HUES6 (cell line): Measurements from ENCODE around the gene RALB.
"Not testable (repeated sequence)": the region's sequence is repeated elsewhere in the genome, so short reads cannot be mapped to it uniquely, and the experiment has no call there.

Experiments
- H3K27ac ChIP-seq: 2 replicates; pipeline ENCODE4 v1.7.0; 2013; ENCODE audit warnings: low read depth, mild to moderate bottlenecking, low read length, inconsistent platforms
- H3K27me3 ChIP-seq: 2 replicates; pipeline ENCODE4 v1.6.1; 2013; ENCODE audit warnings: low read length; ENCODE audit not compliant: control insufficient read depth, insufficient read depth
- H3K36me3 ChIP-seq: 2 replicates; pipeline ENCODE4 v1.6.1; 2013; ENCODE audit warnings: low read length; ENCODE audit not compliant: control insufficient read depth, insufficient read depth
- H3K4me1 ChIP-seq: 2 replicates; pipeline ENCODE4 v1.6.1; 2013; ENCODE audit warnings: low read length; ENCODE audit not compliant: control insufficient read depth, insufficient read depth
- H3K4me3 ChIP-seq: 2 replicates; pipeline ENCODE4 v1.5.1; 2013; ENCODE audit warnings: low read depth, low read length
- H3K9ac ChIP-seq: one replicate; pipeline ENCODE4 v1.6.1; 2013; ENCODE audit warnings: mild to moderate bottlenecking, low read length
- H3K9me3 ChIP-seq: 2 replicates; pipeline ENCODE4 v1.6.1; 2013; ENCODE audit warnings: low read depth, low read length; ENCODE audit not compliant: control insufficient read depth, insufficient read depth

The RALB gene

DNA sequence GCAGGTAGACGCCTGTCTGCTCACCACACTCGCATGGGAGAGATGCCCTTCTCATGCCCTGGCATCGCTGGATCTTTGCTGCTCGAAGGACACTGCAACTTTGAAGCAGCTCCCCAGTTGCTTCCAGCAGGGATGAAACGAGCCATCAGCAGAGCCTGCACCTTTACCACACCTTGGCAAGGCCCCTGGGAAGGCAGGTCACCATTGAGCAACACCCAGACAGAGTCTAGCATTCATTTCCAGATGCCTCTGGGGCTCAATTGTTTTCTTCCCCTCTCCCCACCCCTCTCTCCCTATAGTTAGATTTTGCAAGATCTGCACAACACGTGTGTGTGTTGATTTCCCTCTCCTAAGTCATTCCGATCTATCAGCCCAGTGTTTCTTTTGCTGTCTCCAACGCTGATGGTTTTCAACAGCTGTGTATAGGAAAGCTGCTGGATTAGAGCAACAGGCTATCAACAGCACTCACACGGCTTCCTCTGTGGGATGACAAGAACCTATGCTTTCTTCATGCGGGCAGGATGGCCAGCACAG, 67.7 kb downstream of the RALB start:
- H3K4me1 ChIP-seq = no peaks in the 10 kb centered on the region
- H3K36me3 ChIP-seq = no peaks in the 10 kb centered on the region
- H3K4me3 ChIP-seq = no peak overlapping the region
- no peak overlapping the region for H3K9ac ChIP-seq
- no peak overlapping the region for H3K27ac ChIP-seq
- no peaks in the 10 kb centered on the region for H3K9me3 ChIP-seq
- peaks cover 10% of the 10 kb centered on the region for H3K27me3 ChIP-seq

DNA sequence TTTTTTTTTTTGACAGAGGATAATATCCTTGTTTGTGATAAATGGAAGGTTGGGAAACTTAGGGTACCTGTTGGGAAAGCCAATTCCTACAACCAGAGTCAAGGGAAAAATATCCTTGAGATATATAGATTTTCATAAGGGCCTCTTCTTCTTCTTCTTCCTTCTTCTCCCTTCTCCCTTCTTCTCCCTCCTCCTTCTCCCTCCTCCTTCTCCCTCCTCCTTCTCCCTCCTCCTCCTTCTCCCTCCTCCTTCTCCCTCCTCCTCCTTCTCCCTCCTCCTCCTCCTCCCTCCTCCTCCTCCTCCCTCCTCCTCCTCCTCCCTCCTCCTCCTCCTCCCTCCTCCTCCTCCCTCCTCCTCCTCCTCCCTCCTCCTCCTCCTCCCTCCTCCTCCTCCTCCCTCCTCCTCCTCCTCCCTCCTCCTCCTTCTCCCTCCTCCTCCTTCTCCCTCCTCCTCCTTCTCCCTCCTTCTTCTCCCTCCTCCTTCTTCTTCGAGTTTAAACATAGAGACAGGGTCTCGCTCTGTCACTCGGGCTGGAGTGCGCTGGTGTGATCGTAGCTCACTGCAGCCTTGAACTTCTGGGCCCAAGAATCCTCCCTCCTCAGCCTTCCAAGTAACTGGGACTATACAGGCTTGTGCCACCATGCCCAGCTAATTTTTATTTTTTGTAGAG, 68.4 kb downstream of the RALB start:
- H3K4me3 ChIP-seq, H3K36me3 ChIP-seq, H3K4me1 ChIP-seq, H3K27me3 ChIP-seq, H3K27ac ChIP-seq, H3K9me3 ChIP-seq, H3K9ac ChIP-seq: not testable (repeated sequence)

DNA sequence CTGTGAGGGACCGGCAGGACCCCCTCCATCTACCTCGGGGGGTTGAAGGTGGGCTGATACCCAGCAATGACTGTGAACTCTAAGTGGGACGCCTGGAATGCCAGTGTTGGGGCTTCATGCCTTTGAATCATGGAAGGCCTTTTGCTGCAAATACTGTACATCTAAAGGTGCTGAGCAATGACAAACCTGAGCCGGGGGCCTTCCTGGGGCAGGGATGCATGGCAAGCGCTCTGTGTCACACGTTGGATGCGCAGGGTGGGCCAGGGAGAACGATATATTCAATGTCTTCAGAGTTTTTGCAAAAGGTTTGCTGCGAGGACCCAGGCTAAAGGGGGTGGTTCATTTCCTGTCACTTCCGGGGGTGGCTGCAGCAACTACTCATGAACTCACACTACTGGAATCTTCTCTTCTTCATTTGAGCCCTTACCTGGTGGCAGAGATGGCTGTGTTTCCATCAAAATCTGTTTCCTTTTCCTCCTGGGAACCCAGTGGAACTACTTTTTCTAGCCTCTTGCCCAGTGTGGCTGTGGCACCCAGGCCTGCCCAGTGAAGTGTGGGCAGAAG, 69.2 kb downstream of the RALB start:
- Histone ChIP-seq H3K36me3 (no peaks in the 10 kb centered on the region), H3K9ac (no peak overlapping the region), H3K27me3 (peaks cover 5% of the 10 kb centered on the region; the same call in 1 of the 2 replicates), H3K9me3 (no peaks in the 10 kb centered on the region), H3K27ac (no peak overlapping the region), H3K4me3 (no peak overlapping the region), H3K4me1 (no peaks in the 10 kb centered on the region)

DNA sequence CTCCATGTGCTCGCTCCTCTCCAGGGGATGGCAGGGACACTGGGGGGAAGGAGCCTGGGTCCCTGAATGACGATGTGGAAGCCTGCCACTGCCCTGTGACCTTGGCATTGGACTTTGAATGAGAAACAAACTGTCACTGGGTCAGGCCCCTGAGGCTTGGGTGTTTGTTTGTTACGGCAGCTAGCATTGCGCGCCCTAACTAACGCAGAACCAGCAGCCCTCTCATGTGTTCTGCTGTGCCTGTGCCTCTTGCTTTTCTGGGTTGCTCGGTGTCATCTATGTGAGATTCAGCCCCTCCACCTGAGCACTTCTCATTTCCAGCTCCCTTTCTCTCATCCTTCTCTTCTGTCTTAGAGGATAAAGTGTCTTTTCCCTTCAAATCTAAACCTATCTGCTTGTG, 69.7 kb downstream of the RALB start:
- H3K36me3 ChIP-seq = no peaks in the 10 kb centered on the region
- no peak overlapping the region for H3K27ac ChIP-seq
- no peak overlapping the region for H3K9ac ChIP-seq
- H3K9me3 ChIP-seq = no peaks in the 10 kb centered on the region
- peaks cover 6% of the 10 kb centered on the region; the same call in 1 of the 2 replicates for H3K27me3 ChIP-seq
- H3K4me3 ChIP-seq = no peak overlapping the region
- no peaks in the 10 kb centered on the region for H3K4me1 ChIP-seq

DNA sequence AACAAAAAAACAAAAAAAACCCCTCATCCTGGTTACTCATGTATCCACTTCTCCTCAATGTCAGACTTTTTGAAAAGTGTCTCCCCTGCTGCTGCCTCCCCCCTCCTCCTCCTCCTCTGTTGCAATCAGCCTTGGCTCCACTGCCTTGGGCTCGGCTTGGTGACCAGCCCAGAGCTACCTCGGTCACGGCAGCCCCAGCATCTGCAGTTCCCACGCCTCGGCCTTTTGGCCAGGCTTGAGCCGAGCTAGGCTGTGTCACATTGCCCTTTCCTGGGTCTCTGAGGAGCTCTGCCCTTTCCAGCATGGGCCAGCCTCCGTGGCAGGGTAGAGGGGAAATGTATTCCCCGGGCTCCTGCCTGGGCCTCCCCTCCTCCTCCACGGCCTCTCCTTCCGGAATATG, 70.6 kb downstream of the RALB start:
- Histone ChIP-seq H3K27me3 (peaks cover 10% of the 10 kb centered on the region), H3K4me1 (no peaks in the 10 kb centered on the region), H3K27ac (no peak overlapping the region), H3K4me3 (no peak overlapping the region), H3K36me3 (no peaks in the 10 kb centered on the region), H3K9me3 (no peaks in the 10 kb centered on the region), H3K9ac (no peak overlapping the region)

DNA sequence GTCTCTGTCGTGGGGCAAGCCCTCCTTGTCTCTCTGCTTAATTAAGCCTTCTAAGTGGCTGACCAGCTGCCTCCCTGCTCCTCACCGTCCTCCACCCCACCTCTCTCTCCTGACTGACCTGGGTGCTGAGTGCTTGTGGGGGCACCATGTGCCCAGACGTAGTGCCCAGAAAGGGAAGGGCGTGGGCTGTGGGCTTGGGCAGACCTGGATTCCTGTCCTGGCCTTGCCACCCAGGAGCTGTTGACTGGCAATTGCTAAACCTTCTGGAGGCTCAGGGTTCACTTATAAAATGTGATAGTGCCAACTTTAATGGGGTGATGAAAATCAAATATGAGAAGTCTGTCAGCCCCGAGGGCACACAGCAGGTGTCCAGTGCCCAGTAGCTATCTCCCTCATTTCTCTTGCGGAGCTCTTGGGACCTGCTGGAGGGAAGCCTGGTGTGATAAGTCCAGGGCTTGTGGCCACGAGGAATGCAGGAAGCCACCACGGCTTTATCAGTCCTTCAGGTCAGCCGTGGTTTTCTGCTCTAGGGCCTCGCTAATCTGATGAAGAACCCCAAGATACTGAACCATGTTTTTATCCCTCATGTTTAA, 71.3 kb downstream of the RALB start:
- Histone ChIP-seq H3K4me1 (no peaks in the 10 kb centered on the region), H3K9ac (no peak overlapping the region), H3K36me3 (no peaks in the 10 kb centered on the region), H3K9me3 (no peaks in the 10 kb centered on the region), H3K27me3 (peaks cover 16% of the 10 kb centered on the region), H3K27ac (no peak overlapping the region), H3K4me3 (no peak overlapping the region)

DNA sequence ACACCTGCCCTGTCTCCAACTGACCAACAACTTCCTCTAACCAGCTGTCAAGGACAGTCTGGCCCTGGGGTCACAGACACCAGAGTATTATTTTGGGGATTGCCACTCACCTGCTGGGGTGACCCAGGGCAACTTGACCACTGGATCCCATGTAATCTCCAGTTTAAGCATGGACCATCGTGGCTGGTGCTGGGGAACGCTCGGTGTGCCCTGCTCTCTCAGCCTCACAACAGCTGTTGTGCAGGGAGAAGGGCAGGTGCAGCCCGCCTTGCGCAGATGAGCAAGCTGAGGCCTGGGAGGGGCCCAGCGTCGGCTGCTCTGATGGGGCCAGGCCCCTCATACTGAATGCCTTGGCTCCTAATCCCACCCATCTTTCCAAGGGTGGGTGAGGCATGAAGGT, 72.3 kb downstream of the RALB start:
- H3K9ac ChIP-seq = no peak overlapping the region
- peaks cover 19% of the 10 kb centered on the region for H3K27me3 ChIP-seq
- no peak overlapping the region for H3K4me3 ChIP-seq
- no peak overlapping the region for H3K27ac ChIP-seq
- H3K9me3 ChIP-seq = no peaks in the 10 kb centered on the region
- no peaks in the 10 kb centered on the region for H3K4me1 ChIP-seq
- no peaks in the 10 kb centered on the region for H3K36me3 ChIP-seq

DNA sequence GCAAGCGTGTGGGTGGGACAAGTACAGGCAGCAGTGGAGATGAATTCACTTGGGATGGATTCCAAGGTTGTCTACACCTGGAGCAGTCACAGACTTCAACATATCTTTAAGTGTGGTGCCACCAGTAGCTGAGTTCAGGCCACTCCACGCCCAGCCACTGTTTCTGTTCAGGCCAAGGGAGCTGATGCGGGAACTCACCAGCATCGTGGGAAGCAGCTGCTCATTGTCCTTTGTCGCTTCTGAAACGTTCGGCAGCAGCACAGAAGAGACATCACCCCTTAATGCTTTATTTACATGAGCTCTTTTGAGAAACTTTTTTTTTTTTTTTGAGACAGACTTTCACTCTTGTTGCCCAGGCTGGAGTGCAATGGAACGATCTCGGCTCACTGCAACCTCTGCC, 73.4 kb downstream of the RALB start:
- peaks cover 22% of the 10 kb centered on the region for H3K27me3 ChIP-seq
- no peaks in the 10 kb centered on the region for H3K4me1 ChIP-seq
- H3K27ac ChIP-seq = no peak overlapping the region
- H3K36me3 ChIP-seq = no peaks in the 10 kb centered on the region
- H3K9ac ChIP-seq = no peak overlapping the region
- no peaks in the 10 kb centered on the region for H3K9me3 ChIP-seq
- no peak overlapping the region for H3K4me3 ChIP-seq

DNA sequence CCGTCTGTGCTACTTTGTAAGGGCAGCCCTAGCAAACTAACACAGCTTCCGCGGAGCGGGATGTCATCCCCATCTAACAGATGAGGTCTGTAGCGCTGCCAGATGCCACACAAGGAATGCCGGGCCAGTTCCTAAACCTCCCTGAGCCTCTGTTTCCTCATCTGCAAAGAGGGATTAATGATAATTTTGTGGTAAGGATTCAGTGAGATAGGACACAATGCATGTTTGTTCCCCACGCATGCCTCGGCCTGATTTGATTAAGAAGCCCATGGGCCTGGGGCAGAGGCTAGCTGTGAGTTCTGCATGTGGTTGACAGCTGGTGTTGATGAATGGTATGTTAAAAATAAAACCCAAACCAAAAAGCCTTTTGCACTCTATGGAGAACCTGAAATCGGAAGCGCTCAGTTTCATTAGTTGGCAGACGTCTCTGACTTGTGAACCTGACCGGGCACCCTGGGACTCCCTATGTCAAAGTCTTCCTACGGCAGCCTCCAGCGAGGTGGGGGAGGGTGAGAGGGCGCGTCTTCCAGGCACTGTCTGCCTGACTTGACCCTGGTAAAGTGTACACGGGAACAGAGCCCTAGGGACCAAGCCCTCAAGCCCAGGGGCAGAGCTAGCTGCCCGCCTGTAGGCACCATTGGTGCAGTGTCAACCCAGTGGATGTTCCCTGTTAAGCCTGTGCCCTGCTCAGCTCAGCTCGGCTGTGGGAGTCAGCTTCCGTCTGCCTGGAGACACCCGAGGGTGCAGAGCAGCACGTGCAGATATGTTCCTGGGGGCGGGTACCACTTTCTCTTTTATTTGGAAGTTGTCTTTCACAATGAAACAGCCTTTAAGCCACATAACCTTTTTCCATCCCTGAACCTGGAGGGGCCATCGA, 78.5 kb downstream of the RALB start:
- H3K9ac ChIP-seq = no peak overlapping the region
- H3K4me3 ChIP-seq = no peak overlapping the region
- no peaks in the 10 kb centered on the region for H3K9me3 ChIP-seq
- H3K4me1 ChIP-seq = no peaks in the 10 kb centered on the region
- H3K27me3 ChIP-seq = peaks cover 35% of the 10 kb centered on the region
- no peak overlapping the region for H3K27ac ChIP-seq
- H3K36me3 ChIP-seq = no peaks in the 10 kb centered on the region

DNA sequence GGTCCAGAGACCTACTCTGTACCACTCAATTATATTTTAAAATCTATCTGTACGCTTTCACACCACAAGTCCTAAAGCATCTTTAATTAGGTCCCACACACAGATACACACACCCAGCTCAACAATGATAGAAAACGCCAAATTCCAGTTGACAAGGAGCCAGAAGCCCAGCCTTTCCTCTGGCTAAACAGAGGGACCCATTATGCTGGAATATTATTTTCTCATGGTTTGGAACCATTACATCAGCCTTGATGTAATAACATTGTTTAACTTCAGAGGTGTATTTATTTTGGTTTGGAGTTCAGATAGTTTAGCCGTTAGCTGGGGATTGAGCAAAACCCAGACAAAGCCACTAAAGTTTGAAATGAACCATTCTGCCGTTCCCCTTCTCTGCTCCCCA, 79.3 kb downstream of the RALB start:
- Histone ChIP-seq H3K27me3 (peaks cover 39% of the 10 kb centered on the region), H3K9ac (no peak overlapping the region), H3K4me1 (no peaks in the 10 kb centered on the region), H3K4me3 (no peak overlapping the region), H3K36me3 (no peaks in the 10 kb centered on the region), H3K27ac (no peak overlapping the region), H3K9me3 (no peaks in the 10 kb centered on the region)

DNA sequence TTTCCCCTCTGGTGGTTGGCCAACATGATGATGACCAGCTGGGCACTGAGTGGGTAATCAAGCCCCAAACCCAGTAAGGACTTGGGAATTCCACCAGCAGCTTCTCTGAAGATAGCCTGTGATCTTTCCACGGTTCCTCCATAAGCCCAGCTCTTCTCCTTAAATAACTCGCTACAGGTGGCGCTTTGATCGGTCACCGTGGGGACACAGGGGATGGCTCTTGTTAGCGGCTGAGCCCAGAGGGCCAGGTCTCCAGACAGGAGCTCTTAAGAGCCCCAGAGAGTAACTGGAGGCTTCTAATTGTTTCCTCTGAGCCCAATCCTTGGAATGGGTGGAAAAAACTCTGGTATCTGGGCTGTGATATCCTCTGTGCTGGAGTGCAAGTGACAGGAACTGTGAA, 79.7 kb downstream of the RALB start:
- Histone ChIP-seq H3K36me3 (no peaks in the 10 kb centered on the region), H3K9me3 (no peaks in the 10 kb centered on the region), H3K4me1 (no peaks in the 10 kb centered on the region; the same call in 1 of the 2 replicates), H3K27ac (no peak overlapping the region), H3K9ac (no peak overlapping the region), H3K4me3 (no peak overlapping the region), H3K27me3 (peaks cover 39% of the 10 kb centered on the region)
